Stimulated activated CD8-positive, alpha-beta memory T cell treated with anti-CD3 and anti-CD28 coated beads, Interleukin-2, amount 100 ng/mL, for 48 hours (primary cell): ENCODE data around the gene SERPINA3.
"Not testable (repeated sequence)": the region's sequence is repeated elsewhere in the genome, so short reads cannot be mapped to it uniquely, and the experiment has no call there.

Experiments used
- DNase-seq, 2 donors: peaks; one replicate each; pipeline ENCODE4 v3.0.0-alpha.2; 2020; ENCODE audit warnings: low read depth in 2 of 2

Gene SERPINA3

GRCh38 chr14:94612174-94612573, at the start of gene SERPINA3:
Gene SERPINA3, plus strand, starts transcription at chr14:94612391. Its CDS starts 2,051 bp downstream, at chr14:94614442.
- DNase-seq: no peak

DNA sequence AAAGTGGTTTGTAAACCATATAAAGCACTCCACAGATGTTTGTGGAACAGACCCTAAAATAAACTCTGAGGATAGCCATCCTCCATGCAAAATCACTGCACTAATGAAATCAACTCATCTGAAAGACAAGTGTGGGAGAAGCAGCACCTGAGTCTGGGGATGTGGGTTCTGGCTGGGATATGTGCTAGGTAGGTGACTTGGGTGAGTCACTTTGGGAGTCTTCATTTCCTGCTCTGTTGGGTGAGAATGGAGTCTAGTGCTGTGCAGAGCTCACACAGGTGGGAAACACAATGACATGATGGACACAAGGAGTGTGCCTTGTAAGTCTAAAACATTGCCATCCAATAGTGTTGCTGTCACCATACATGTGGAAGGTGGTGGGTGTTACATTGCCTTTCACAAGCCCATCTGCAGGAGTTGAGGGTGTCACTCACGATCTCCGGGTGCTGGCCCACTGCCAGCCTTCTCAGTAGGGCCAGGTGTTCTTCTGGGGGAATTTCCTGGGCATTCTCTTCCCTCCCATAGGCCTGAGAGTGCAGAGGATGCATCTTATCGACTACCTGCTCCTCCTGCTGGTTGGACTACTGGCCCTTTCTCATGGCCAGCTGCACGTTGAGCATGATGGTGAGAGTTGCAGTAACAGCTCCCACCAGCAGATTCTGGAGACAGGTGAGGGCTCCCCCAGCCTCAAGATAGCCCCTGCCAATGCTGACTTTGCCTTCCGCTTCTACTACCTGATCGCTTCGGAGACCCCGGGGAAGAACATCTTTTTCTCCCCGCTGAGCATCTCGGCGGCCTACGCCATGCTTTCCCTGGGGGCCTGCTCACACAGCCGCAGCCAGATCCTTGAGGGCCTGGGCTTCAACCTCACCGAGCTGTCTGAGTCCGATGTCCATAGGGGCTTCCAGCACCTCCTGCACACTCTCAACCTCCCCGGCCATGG, 49.0 kb upstream of the SERPINA3 start:
- no peak for DNase-seq

- DNase-seq: no peak
Measured at GRCh38 chr14:94564381-94564780, 47.8 kb upstream of the SERPINA3 start.

DNA sequence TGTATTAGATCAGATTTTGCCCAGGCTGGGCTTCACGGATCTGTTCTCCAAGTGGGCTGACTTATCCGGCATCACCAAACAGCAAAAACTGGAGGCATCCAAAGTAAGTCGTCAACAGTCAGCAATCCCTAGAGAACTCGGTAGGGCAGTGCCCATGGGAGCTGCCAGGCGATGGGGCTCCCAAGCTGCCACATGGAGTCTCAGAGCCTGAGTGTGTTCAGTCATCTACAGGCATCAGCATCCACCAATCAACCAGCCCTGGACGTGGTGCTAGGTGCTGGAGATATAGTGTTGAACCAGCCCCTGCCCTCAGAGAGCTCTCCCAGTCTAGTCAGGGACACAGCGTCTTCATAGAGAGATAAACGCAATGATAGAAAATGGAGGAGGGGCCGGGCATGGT, 44.0 kb upstream of the SERPINA3 start:
- no peak for DNase-seq

DNA sequence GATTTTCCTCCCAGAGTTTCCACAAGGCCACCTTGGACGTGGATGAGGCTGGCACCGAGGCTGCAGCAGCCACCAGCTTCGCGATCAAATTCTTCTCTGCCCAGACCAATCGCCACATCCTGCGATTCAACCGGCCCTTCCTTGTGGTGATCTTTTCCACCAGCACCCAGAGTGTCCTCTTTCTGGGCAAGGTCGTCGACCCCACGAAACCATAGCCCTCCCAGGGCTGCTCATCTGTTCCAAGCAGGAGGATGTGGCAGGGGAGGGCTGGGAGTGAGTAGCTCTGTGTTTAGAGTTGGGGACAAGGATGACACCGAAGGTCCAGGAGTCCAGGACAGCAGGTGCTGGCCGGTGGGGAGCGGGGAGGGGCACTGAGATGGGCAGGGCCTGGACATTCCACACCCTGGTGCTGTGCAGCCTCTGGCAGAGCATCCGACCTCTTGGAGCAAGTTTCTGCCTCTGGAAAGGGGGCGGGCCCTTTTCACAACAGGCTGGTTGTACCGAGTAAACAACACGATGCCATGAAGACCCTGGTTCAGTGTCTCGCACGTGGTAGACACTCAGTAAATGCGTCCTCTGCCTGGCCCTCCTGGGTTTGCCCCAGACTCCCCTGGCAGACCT, 42.7 kb upstream of the SERPINA3 start:
- no peak for DNase-seq

GRCh38 chr14:94570002-94570400, 42.2 kb upstream of the SERPINA3 start:
- no peak for DNase-seq

DNA sequence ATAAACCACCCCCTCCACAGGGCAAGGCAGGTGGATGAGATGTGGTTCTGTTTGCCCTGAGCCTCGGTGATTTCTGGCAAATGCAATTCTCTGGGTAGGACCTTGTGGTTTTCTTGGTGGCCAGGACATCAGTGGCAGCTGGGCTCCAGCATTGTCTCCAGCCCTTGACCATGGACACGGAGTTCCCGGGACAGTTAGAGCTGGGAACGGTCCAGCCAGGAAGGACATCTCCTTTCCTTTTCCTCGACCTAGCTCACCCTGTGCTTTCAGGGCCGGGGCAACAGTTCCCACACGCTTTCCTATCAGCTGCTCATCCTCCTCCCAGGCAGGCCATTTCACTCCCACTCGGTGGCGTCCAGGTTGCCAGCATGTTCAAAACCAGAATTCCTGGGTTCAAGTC, 41.8 kb upstream of the SERPINA3 start:
- no peak for DNase-seq

DNA sequence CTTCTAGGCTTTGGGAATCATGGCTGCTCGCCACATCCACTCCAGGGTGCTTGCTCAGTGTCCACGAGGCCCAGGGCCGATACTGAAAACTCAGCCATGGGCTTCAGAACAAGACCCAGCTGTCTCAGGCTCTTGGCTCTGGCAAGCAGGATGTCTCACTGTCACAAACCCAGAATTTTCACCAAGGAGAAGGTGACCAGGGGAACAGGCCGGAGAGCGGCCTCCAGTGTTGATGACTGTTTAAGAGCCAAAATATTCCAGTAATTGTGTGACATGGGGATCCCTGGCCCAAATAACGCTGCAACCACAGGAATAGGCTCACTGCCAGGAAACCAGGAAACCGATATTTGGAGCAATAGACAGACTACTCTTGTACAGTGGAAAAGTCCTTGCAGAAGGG, 40.8 kb upstream of the SERPINA3 start:
- no peak for DNase-seq

DNA sequence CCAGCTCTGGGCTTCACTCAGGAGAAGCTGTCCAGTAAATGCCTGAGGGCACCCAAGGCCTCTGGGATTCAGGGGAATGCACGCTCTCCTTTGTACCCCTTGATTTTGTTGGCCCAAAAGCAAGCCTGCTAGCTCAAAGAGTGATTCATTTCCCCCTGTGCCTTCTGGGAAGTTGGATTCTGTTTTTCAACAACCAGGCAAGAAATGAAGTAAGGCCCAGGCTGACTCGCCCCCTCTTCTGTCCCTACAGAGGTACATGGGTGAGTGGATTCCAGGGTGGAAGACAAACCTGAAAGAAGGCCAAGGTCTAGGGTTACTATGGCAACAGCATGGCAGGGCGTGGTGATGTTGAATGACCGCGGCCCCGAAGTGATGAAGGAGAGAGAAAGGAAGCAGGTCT, 40.2 kb upstream of the SERPINA3 start:
- DNase-seq: no peak

DNA sequence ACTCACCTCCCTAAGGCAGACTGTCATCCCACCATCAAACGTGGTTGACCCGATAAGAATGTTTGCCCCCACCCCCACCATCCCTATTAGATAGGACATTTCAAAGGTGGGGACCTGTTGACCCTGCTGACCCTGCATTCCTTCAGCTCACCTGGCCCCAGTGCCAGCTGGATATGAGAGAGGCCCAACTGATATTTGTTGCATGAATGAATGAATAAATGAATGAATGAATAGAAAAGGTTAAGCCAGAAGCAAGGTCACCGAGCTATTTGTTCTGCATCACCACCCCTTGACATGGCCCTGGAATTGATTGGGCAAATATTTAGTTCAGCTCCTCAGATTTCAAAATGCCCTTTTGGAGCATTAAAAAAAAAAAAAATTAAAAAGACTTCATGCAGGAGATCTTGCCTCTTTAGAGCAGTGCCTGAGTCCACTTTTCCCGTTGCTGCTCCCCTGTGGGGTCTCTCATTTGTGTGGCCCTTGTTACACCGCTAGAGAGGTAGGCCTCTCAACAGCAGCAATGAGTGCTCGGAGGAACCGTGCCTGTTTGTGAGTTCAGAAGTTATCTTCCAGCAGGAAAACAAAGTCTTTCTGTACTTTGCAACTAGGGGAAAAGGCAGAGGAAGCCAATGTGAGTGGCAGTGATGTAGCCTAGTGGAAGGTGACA, 39.4 kb upstream of the SERPINA3 start:
- no peak for DNase-seq

GRCh38 chr14:94573475-94574277, 38.5 kb upstream of the SERPINA3 start:
- no peak for DNase-seq

GRCh38 chr14:94574336-94574735, 37.9 kb upstream of the SERPINA3 start:
- DNase-seq: no peak

GRCh38 chr14:94575730-94576585, 36.2 kb upstream of the SERPINA3 start:
- DNase-seq: no peak

DNA sequence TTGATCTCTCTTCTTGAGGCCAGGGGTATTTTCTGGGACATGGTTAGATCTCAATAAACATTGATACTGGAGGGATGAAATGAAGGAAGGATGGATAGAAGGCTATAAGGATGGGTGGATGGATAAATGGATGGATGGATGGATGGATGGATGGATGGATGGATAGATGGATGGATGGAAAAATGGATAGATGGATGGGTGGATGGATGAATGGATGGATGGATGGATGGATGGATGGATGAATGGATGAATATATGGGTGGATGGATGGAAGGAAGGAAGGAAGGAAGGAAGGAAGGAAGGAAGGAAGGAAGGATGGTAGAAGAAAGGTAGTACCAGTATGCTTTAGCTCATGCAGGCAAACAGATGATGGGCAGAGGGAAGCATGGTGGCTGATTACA, 34.7 kb upstream of the SERPINA3 start:
- DNase-seq: not testable (repeated sequence)

- DNase-seq: no peak
Measured at GRCh38 chr14:94578712-94579111, 33.5 kb upstream of the SERPINA3 start.

DNA sequence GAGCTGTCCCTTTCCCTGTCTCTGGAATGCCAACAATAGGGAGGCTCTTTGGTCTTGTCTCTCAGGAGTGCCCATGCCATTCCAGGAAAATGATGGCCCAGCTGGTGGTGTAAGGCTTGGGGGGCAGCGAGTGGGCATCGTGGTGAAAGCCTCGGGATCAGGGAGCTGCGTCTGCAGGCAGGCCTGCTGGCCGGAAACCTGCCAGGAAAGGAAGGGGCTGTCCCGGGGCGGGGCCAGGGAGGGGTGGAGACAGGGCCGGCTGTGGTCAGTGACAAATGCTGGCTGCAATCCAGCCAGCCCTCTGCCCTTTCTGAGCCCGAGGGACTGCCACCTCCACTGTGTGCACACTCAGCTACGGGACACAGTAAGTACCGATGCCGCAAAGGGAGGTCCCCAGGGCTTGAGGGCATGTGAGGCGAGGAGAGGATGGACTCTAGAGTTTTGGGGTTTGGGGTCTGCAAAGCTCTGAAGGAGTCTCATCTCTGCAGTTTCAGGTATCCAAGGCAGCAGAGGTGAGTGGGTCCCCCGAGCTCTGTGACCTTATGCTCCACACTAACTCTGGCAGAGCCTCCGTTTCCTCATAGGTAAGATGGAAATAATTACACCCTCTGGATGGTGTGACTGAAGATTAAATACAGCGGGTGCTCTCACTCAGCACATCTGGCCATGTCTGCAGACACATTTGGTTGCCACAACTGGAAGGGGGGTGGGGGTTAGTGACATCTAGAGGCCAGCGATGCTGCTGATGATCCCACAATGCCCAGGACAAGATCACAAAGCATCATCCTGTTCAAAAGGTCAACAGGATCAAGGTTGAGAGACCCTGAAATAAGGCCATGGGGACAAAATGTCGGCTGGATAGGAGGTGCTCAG, 30.8 kb upstream of the SERPINA3 start, which contains the start of gene SERPINA5:
Gene SERPINA5, plus strand, starts transcription at position 300 of the 873 bp plus-strand sequence. CDS start 5,937 bp downstream, outside the sequence.
- DNase-seq: no peak

GRCh38 chr14:94582199-94582750, 29.9 kb upstream of the SERPINA3 start:
- no peak for DNase-seq

GRCh38 chr14:94582851-94583250, 29.3 kb upstream of the SERPINA3 start:
- no peak for DNase-seq

GRCh38 chr14:94583557-94583956, 28.6 kb upstream of the SERPINA3 start:
- no peak for DNase-seq
